Stimulated activated CD4-positive, alpha-beta T cell treated with anti-CD3 and anti-CD28 coated beads, Interleukin-4, amount 100 ng/mL, for 24 hours (primary cell): ENCODE measurements around the gene SPEN.

Source experiments
- DNase-seq: peaks from one replicate; pipeline ENCODE4 v3.0.0-alpha.2; 2020

The SPEN gene

GRCh38 chr1:15949453-15950245 lies 102.1 kb downstream of the SPEN start:
- peak; percentile 90 for DNase-seq

DNA sequence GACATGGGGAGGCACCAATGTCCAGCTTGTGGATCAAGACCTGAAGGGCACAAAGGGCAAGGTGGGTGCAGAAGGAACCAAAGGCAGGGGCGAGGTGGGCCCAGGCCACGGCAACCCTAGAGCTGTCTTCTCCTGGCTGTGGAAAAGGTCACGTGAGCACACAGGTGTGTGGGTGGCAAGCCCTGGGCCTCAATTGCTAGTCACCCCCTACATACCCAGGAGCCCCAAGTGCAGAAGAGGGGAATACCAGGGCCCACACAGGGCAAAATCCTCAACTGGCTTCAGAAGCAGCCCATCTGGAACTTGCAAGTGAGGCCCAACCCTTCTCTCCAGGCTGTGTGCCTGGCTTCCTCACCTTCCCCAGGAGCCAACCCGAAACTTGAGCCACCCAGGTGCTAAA lies 102.8 kb downstream of the SPEN start:
- peak; percentile 73 for DNase-seq

- DNase-seq: peak; percentile 87
Observed at GRCh38 chr1:15950763-15951295, 103.3 kb downstream of the SPEN start.

DNA sequence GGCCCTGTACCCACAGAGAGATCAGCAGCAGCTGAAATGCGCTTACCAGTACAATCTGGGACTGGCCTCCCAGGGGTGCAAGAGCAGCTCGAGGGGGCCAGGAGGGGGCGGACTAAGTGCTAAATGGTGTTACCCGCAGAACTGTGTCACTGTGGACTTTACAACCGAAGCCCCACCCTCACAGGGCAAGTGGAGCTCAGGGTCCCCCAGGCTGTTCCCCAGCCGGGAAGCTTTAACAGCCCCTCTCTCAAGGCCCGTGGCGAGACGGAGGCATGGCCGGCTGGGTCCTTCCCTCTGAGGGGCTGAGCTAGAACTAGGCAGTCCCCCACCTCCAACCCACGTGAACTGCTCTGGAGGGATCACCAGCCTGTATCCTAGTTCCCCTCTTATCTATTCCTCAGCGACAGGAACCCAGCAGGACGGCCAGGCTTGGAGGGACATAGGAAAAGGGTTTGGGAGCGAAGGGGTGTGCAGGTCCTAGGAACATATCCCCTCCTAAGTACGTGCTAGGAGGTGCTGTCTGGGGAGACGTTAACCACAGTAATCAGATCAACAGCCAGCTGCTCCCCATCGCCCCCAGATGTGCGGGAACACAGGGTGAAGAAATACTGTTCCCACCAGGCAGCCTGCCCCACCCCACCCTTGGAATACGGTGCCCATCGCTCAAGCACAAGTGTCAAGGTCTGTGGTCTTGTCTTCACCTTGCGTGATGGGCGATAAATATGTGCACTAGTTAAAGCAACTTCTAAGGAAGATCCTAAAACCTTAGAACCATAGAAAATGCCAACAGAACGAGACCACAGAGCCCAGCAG lies 104.0 kb downstream of the SPEN start:
- peak; percentile 61 for DNase-seq

DNA sequence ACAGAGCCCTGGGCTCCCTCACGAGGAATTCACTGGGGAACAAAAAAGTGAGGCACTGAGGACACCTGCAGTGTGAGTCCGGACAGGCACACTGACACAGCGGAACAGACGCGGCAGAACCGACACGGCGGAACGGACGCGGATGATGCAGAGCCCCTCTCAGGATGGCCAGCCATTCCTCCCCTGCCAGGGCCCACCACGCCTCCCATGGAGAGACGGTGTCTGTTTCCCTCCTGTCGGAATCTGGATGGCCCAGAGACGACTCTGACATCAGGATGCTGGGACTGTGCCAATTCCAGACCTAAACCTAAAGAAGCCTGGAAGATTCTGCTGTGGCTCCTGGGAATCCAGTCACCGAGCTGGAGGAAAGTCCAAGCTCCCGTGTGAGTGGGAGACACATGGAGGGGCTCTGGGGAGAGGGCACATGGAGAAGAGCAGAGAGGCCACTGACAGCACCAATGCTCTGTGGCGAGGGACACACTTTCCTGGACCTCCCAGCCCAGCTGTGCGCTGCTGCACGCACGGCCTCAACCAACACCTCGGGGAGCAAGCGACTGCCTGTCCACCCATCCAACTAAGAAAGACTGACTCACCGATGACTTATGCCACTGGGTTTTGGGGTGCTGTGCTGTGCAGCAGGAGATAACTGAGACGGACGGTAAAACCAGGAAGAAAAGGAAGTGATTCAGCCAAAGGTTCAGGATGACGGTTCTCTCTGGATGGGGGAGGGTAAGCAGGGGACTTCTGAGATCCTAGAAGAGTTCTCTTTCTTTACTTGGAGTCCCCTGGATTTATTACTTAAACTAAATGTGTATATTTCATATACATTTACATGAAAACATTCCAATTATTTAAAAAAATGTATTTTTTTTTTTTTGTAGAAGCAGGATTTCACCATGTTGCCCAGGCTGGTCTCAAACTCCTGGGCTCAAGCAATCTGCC lies 105.1 kb downstream of the SPEN start:
- DNase-seq: peak; percentile 43

DNA sequence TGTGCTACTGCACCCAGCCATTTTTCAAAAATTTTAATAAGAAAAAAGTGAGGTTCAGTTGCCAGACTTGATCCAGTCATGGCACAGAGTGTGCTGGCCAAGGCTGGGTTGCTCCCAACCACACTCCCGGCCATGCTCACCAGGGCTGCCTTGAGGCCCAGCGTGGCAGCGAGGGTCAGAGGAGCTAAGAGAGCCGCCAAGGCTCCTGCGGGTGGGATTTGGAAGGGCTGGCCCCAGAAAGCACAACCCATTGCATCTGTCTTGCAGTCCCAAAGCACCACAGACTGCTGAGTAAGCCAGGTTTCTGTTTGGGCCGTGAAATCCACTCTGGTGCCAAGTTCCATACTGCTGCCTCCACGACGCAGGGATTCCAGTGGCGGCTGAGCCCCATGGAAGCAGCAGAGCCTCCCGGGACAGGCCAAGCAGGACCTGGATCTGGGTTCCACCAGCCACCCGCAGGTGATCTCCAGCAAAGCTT lies 105.8 kb downstream of the SPEN start:
- no peak for DNase-seq

GRCh38 chr1:15953791-15954241 lies 106.3 kb downstream of the SPEN start:
- no peak for DNase-seq

- no peak for DNase-seq
Observed at GRCh38 chr1:15954316-15954715, 106.8 kb downstream of the SPEN start.

DNA sequence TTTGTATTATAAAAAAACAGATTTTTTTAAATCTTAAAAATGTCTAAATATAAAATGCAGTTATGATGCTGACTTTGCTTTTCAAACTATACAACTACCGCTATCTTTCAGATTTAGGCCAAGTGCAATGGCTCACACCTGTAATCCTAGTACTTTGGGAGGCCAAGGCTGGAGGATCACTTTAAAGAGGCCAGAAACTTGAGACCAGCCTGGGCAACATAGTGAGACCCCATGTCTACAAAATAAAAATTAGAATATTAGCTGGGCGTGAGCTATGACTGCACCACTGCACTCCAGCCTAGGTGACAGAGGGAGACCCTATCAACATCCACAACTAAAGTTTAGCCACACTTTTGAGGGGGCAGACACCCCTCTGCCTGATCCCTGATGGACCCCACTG lies 108.0 kb downstream of the SPEN start:
- DNase-seq: no peak

DNA sequence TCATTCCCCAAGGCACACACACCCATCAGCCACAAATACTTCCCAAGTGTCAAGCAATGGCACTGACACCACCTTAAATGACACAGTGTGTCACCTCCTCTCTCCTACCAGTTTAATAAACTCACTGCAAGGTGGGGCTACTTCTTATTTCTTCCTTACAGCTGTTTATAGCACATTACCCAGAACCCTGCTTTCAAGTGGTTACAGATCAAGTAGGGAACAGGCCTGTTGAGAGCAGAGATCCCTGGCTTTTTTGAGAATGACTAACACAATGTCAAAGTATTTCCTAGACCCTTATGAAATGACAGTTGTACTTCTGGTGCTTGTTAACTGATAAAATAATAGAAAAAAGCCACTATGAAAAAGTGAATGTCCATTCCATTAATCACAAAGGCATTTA lies 108.6 kb downstream of the SPEN start:
- DNase-seq: no peak

GRCh38 chr1:15957221-15958095 lies 110.0 kb downstream of the SPEN start:
- DNase-seq: no peak

DNA sequence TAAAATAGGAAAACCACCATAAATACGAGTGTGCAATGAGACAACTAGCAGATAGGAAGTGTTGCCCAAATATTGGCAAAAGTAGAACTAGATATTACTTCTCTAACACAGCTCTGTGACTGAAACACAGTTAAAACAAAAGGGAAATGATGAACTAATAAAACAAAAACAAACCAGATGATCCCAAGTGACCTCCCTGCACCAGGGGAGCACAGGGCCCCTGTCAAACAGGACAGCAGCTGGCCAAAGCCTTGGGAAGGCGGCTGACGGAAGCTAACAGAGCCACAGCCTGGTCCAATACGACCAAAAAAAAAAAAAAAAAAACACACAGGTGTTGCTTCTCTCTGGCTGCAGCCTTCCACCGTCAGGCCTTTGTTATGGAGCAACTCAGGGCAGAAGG lies 110.6 kb downstream of the SPEN start:
- no peak for DNase-seq

DNA sequence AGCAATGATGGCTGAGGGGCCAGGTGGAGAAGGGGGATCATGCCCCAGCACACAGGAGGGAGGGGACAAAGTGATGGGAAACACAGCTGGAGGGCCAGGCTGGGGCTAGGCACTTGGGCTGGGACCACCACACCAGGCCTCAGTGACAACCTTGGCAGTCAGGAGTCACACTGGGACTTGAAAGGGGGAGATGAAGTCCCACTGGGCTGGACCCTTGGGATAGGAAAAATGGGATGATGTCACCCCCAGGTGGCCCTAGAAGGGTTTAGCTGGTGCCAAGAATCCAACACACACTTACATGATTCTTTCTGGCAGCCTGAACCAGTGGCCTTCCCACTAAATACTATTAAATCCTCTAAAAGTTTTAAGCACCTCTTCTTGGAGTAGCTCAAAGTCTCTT lies 111.3 kb downstream of the SPEN start:
- no peak for DNase-seq

GRCh38 chr1:15959424-15959823 lies 111.9 kb downstream of the SPEN start:
- DNase-seq: no peak

DNA sequence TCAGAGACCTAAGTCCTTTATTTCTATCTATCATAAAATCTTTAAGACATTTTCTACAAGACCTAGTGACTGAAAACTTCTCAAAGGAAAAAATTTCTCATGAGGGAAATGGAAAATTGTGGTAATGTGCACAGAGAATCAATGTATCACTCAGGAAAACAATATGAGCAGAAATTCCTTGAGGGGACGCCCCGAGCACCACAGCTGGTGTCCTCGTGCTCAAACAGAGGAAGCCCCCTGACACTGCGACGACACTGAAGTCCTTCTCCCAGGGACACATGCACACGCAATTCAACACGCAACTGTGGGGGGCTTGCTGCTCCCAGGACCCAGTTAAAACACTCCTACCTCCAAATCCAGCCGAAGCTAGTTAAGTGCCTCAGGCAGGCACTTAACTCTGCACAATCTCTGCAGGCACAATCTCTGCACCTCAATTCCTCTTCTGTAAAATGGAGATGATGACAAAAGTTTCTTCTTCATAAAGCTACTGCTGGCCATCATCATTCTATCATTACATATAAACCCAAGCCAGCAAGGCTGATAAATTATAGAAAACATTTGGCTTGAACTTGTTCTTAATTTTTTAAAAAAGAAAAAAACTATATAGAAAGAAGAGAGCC lies 112.4 kb downstream of the SPEN start:
- DNase-seq: peak; percentile 47

GRCh38 chr1:15960808-15961207 lies 113.3 kb downstream of the SPEN start:
- no peak for DNase-seq

- DNase-seq: no peak
Observed at GRCh38 chr1:15961492-15961891, 114.0 kb downstream of the SPEN start.

DNA sequence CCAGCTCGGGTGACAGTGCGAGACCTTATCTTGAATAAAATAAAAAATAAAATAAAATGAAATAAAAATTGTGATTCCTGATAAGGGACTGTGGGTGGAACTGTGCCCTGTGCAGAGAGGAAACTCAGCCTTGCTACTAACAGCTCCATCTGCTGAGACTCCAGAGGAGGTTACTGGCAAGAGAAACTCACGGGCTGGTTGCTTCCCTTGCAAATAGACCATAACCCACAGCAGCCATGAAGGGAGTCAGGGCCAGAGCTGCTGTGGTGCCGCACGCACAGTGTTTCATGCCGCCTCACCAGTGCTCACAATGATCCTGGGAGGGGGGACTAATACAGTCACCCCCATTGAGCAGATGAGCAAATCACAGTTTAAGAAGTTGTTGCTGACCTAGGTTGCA lies 114.7 kb downstream of the SPEN start:
- no peak for DNase-seq

- no peak for DNase-seq
Observed at GRCh38 chr1:15962671-15963362, 115.3 kb downstream of the SPEN start.

GRCh38 chr1:15963363-15963967 lies 116.0 kb downstream of the SPEN start:
- DNase-seq: no peak
